ENCODE measurements around the gene FHIP2A. TPM values are rescaled to one million over a fixed set of nuclear protein-coding genes. Genes with fewer than 3 reads are reported as not detected.
"Not testable (repeated sequence)": the region's sequence is repeated elsewhere in the genome, so short reads cannot be mapped to it uniquely, and the experiment has no call there.

The FHIP2A gene
- polyA plus RNA-seq, 1 donor from 2014 or later: 30.7 TPM

DNA sequence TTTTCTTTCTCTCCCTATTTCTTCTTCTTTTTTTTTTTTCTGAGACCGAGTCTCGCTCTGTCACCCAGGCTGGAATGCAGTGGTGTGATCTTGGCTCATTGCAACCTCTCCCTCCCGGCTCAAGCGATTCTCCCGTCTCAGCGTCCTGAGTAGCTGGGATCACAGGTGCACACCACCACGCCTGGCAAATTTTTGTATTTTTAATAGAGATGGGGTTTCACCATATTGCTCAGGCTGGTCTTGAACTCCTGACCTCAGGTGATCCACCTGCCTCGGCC, 35.6 kb downstream of the FHIP2A start:
- H2AFZ ChIP-seq (ENCODE audit: low read depth, low read length); H3K79me2 ChIP-seq (replicated peaks; ENCODE audit: insufficient read depth, low read length); H3K36me3 ChIP-seq (ENCODE audit: insufficient read depth, low read length); H3K9me3 ChIP-seq (ENCODE audit: low read length); H3K27me3 ChIP-seq (ENCODE audit: insufficient read depth, low read depth, low read length); H3F3A ChIP-seq (ENCODE audit: insufficient read depth, low read length, poor library complexity, severe bottlenecking); H4K20me1 ChIP-seq (ENCODE audit: insufficient read depth); H3K9me2 ChIP-seq (ENCODE audit: insufficient read depth, low read length); H3K4me3 ChIP-seq (ENCODE audit: low read length); H3K4me2 ChIP-seq (ENCODE audit: low read length); H3K9ac ChIP-seq (ENCODE audit: low read length); H3K27ac ChIP-seq (ENCODE audit: low read length): not testable (repeated sequence)

DNA sequence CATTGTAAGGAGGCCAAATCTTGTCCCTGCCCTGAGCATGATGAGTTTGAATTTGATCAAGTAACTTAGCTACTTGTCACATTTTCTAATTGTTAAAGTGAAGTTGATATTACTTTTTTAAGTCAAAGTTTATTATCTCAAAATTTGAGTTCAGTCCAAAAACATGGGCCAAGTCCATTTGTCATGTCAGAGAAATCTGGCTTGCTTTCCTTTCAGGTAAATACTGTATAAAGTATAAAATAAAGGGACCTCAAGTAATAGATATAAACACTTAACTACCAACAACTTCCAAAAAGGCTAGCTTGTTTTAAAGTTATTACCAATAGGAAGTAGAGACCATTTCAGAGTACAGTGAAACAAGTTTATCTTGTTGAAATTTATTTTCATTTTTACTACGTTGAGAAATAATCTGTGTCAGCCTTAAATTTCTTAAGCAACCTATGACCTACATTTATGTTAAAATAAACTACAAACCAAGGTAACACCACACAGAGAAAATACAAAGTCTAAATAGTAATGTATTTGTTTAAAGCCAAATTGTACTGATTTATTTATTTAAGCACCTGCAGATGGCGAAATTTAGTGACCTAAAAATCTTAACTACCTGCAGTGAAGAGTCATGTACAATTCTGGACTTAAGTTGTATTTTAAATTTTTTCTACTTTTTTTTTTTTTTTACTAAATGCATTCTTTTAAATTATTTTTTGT, 36.5 kb downstream of the FHIP2A start:
- Histone ChIP-seq H3K4me2 (ENCODE audit: low read length) (no peak overlapping the region), H3K9me3 (ENCODE audit: low read length) (no peaks in the 10 kb centered on the region), H3K36me3 (ENCODE audit: insufficient read depth, low read length) (no peaks in the 10 kb centered on the region)

DNA sequence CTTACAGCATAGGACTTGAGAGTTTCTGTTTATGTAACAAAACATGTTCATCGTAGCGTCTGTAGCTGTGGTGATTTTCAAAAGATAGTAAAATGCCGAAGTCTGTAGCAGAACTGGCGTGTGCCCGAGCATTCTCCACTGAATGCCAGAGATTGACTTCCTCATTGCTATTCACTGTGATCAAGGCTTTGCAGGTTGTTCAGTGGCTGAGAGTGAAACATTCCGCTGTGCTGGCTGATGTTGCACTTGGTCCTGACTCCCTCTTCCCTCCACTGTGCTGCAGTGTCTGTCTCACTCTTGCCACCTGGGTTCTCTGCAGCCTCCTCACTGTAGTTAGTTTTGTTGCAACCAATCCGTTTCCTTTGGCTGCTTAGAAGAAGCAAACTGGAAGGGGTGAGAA, 37.6 kb downstream of the FHIP2A start:
- Histone ChIP-seq H3K79me2 (replicated peaks; ENCODE audit: insufficient read depth, low read length) (no peaks in the 10 kb centered on the region), H3K36me3 (ENCODE audit: insufficient read depth, low read length) (no peaks in the 10 kb centered on the region), H3K9ac (ENCODE audit: low read length) (no peak overlapping the region), H3K4me2 (ENCODE audit: low read length) (no peak overlapping the region), H3K4me3 (ENCODE audit: low read length) (no peak overlapping the region), H3K9me2 (ENCODE audit: insufficient read depth, low read length) (no peaks in the 10 kb centered on the region), H3K27me3 (ENCODE audit: insufficient read depth, low read depth, low read length) (no peaks in the 10 kb centered on the region), H3K9me3 (ENCODE audit: low read length) (no peaks in the 10 kb centered on the region), H4K20me1 (ENCODE audit: insufficient read depth) (no peaks in the 10 kb centered on the region), H3F3A (ENCODE audit: insufficient read depth, low read length, poor library complexity, severe bottlenecking) (no peaks in the 10 kb centered on the region), H2AFZ (ENCODE audit: low read depth, low read length) (no peak overlapping the region), H3K27ac (ENCODE audit: low read length) (no peak overlapping the region)
- TF ChIP-seq MXI1 (conservative IDR thresholded peaks at IDR 0.05; ENCODE audit: poor library complexity, severe bottlenecking): no peak
- TF ChIP-seq EZH2 (IDR thresholded peaks at IDR 0.05; ENCODE audit: borderline replicate concordance, insufficient read depth, low read length, poor library complexity, severe bottlenecking): no peak
- TF ChIP-seq SMC3 (conservative IDR thresholded peaks at IDR 0.05; ENCODE audit: poor library complexity): no peak
- no peak for TF ChIP-seq POLR2AphosphoS5 (IDR thresholded peaks at IDR 0.05)
- no peak for TF ChIP-seq TAF1 (IDR thresholded peaks at IDR 0.05; ENCODE audit: low read depth)

More for the DNA sequence above, 36.5 kb downstream of the FHIP2A start:
- Histone ChIP-seq H4K20me1 (ENCODE audit: insufficient read depth) (no peaks in the 10 kb centered on the region), H3K4me3 (ENCODE audit: low read length) (no peak overlapping the region), H3K27me3 (ENCODE audit: insufficient read depth, low read depth, low read length) (no peaks in the 10 kb centered on the region), H3K27ac (ENCODE audit: low read length) (no peak overlapping the region), H3K9me2 (ENCODE audit: insufficient read depth, low read length) (no peaks in the 10 kb centered on the region), H3K79me2 (replicated peaks; ENCODE audit: insufficient read depth, low read length) (no peaks in the 10 kb centered on the region), H3K9ac (ENCODE audit: low read length) (no peak overlapping the region), H3F3A (ENCODE audit: insufficient read depth, low read length, poor library complexity, severe bottlenecking) (no peaks in the 10 kb centered on the region), H2AFZ (ENCODE audit: low read depth, low read length) (no peak overlapping the region)
- TF ChIP-seq MXI1 (conservative IDR thresholded peaks at IDR 0.05; ENCODE audit: poor library complexity, severe bottlenecking): no peak
- TF ChIP-seq SMC3 (conservative IDR thresholded peaks at IDR 0.05; ENCODE audit: poor library complexity): no peak
- TF ChIP-seq EP300 (conservative IDR thresholded peaks at IDR 0.05; ENCODE audit: poor library complexity, severe bottlenecking): no peak
- TF ChIP-seq POLR2AphosphoS5 (IDR thresholded peaks at IDR 0.05): no peak
- no peak for TF ChIP-seq EZH2 (IDR thresholded peaks at IDR 0.05; ENCODE audit: borderline replicate concordance, insufficient read depth, low read length, poor library complexity, severe bottlenecking)
- TF ChIP-seq, protein P1, sequence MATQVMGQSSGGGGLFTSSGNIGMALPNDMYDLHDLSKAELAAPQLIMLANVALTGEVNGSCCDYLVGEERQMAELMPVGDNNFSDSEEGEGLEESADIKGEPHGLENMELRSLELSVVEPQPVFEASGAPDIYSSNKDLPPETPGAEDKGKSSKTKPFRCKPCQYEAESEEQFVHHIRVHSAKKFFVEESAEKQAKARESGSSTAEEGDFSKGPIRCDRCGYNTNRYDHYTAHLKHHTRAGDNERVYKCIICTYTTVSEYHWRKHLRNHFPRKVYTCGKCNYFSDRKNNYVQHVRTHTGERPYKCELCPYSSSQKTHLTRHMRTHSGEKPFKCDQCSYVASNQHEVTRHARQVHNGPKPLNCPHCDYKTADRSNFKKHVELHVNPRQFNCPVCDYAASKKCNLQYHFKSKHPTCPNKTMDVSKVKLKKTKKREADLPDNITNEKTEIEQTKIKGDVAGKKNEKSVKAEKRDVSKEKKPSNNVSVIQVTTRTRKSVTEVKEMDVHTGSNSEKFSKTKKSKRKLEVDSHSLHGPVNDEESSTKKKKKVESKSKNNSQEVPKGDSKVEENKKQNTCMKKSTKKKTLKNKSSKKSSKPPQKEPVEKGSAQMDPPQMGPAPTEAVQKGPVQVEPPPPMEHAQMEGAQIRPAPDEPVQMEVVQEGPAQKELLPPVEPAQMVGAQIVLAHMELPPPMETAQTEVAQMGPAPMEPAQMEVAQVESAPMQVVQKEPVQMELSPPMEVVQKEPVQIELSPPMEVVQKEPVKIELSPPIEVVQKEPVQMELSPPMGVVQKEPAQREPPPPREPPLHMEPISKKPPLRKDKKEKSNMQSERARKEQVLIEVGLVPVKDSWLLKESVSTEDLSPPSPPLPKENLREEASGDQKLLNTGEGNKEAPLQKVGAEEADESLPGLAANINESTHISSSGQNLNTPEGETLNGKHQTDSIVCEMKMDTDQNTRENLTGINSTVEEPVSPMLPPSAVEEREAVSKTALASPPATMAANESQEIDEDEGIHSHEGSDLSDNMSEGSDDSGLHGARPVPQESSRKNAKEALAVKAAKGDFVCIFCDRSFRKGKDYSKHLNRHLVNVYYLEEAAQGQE (IDR thresholded peaks at IDR 0.05; ENCODE audit: borderline replicate concordance): no peak
- TF ChIP-seq, protein P2, sequence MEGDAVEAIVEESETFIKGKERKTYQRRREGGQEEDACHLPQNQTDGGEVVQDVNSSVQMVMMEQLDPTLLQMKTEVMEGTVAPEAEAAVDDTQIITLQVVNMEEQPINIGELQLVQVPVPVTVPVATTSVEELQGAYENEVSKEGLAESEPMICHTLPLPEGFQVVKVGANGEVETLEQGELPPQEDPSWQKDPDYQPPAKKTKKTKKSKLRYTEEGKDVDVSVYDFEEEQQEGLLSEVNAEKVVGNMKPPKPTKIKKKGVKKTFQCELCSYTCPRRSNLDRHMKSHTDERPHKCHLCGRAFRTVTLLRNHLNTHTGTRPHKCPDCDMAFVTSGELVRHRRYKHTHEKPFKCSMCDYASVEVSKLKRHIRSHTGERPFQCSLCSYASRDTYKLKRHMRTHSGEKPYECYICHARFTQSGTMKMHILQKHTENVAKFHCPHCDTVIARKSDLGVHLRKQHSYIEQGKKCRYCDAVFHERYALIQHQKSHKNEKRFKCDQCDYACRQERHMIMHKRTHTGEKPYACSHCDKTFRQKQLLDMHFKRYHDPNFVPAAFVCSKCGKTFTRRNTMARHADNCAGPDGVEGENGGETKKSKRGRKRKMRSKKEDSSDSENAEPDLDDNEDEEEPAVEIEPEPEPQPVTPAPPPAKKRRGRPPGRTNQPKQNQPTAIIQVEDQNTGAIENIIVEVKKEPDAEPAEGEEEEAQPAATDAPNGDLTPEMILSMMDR (IDR thresholded peaks at IDR 0.05; ENCODE audit: poor library complexity, severe bottlenecking): no peak
- TF ChIP-seq TAF1 (IDR thresholded peaks at IDR 0.05; ENCODE audit: low read depth): no peak
